HCT116 (cell line): ENCODE results near the gene ST7. TPM values are rescaled to one million over a fixed set of nuclear protein-coding genes. Genes with fewer than 3 reads are reported as not detected.

Experiments
- ATAC-seq: fragments of 200-7000 bp; cut with Tn5 transposase; 2 replicates; pipeline ENCODE4 v1.9.1; 2020; ENCODE audit warnings: mild to moderate bottlenecking, moderate library complexity
- BruUV-seq: library from RNA; stranded (reverse); fragments of 400-500 nt; replicated peaks from 2 replicates; lab custom pipeline; 2021; lab: Mats Ljungman, UMichigan
- CTCF ChIA-PET: fragments of 300-600 bp; sonication (Branson Sonifier 250); formaldehyde crosslinking; loops from one replicate; lab custom pipeline; 2021; ENCODE audit warnings: antibody characterized with exemption; lab: Charles Lee
- POLR2A ChIA-PET: fragments of 300-600, 350-600 bp; sonication (Branson Sonifier 250); formaldehyde crosslinking; loops from one replicate; lab custom pipeline; 2021; ENCODE audit warnings: antibody characterized with exemption; lab: Charles Lee
- RAD21 ChIA-PET, 2 experiments: fragments of 300-600 bp; sonication (Branson Sonifier 250); formaldehyde crosslinking; loops; one replicate each; lab custom pipeline; 2023; ENCODE audit warnings: low total read pairs in 2 of 2; ENCODE audit not compliant: uncharacterized antibody in 2 of 2, unreplicated experiment in 2 of 2, low non-redundant PET in 1 of 2; lab: Charles Lee
- DNase-seq: peaks from one replicate; pipeline ENCODE4 v3.0.0-alpha.2; 2010; ENCODE audit warnings: low read depth, low spot score
- H2AFZ ChIP-seq: fragments of 200-600 bp; shearing (Covaris generic), sonication (generic); 2 replicates; pipeline ENCODE4 v1.6.1; 2017; ENCODE audit warnings: low read depth, mixed run types, mixed read lengths, antibody characterized with exemption, low read length; ENCODE audit not compliant: poor library complexity, severe bottlenecking
- H3K27ac ChIP-seq: 2 replicates; pipeline ENCODE4 v1.5.1; 2012; ENCODE audit warnings: low read depth, low read length
- H3K27me3 ChIP-seq: fragments of 200-600 bp; sonication (generic); 2 replicates; pipeline ENCODE4 v1.6.1; 2016; ENCODE audit warnings: mixed run types, low read length, mixed read lengths; ENCODE audit not compliant: insufficient read depth
- H3K36me3 ChIP-seq, 2 experiments: fragments of 200-500 bp in 1 of 2; fragments of 200-600 bp in 1 of 2; sonication (Bioruptor generic) in 1 of 2; sonication (generic) in 1 of 2; 2 replicates each; pipeline versions ENCODE4 v1.5.1 to v1.6.1; 2014 to 2016; ENCODE audit warnings: low read length in 2 of 2, inconsistent platforms in 1 of 2, mixed read lengths in 1 of 2, mixed run types in 1 of 2; ENCODE audit not compliant: insufficient read depth in 2 of 2, control insufficient read depth in 1 of 2
- H3K4me1 ChIP-seq, 2 experiments: fragments of 200-600 bp in 1 of 2; sonication (generic) in 1 of 2; 2 replicates each; pipeline versions ENCODE4 v1.5.1 to v1.6.1; 2012 to 2017; ENCODE audit warnings: low read length in 2 of 2, inconsistent platforms in 1 of 2, mild to moderate bottlenecking in 1 of 2, mixed read lengths in 1 of 2, mixed run types in 1 of 2, moderate library complexity in 1 of 2; ENCODE audit not compliant: insufficient read depth in 2 of 2, control insufficient read depth in 1 of 2
- H3K4me2 ChIP-seq: fragments of 200-600 bp; sonication (generic); 2 replicates; pipeline ENCODE4 v1.6.1; 2017; ENCODE audit warnings: mixed run types, low read length, mixed read lengths
- H3K4me3 ChIP-seq, 2 experiments: fragments of 200-600 bp in 1 of 2; sonication (generic) in 1 of 2; replicated peaks in 1 of 2; 2 replicates each; pipeline ENCODE4 v1.5.1; 2011 to 2016; ENCODE audit warnings: low read length in 2 of 2, control low read depth in 1 of 2, low read depth in 1 of 2, mild to moderate bottlenecking in 1 of 2, mixed read lengths in 1 of 2, mixed run types in 1 of 2
- H3K79me2 ChIP-seq: fragments of 200-600 bp; sonication (generic); 2 replicates; pipeline ENCODE4 v1.6.1; 2017; ENCODE audit warnings: mild to moderate bottlenecking, mixed run types, low read length, moderate library complexity, mixed read lengths; ENCODE audit not compliant: insufficient read depth
- H3K9ac ChIP-seq: fragments of 200-600 bp; sonication (generic); 2 replicates; pipeline ENCODE4 v1.6.1; 2016; ENCODE audit warnings: low read length, mixed read lengths
- H3K9me2 ChIP-seq: fragments of 200-600 bp; sonication (generic), shearing (Covaris generic); 2 replicates; pipeline ENCODE4 v1.6.1; 2017; ENCODE audit warnings: mixed run types, mild to moderate bottlenecking, moderate library complexity; ENCODE audit not compliant: insufficient read depth
- H3K9me3 ChIP-seq, 2 experiments: fragments of 200-500 bp in 1 of 2; fragments of 200-600 bp in 1 of 2; sonication (Bioruptor generic) in 1 of 2; sonication (generic) in 1 of 2; 2 replicates each; pipeline ENCODE4 v1.6.1; 2014 to 2017; ENCODE audit warnings: low read length in 2 of 2, mixed read lengths in 2 of 2, inconsistent platforms in 1 of 2, low read depth in 1 of 2, mild to moderate bottlenecking in 1 of 2, mixed run types in 1 of 2, moderate library complexity in 1 of 2; ENCODE audit not compliant: control insufficient read depth in 1 of 2, insufficient read depth in 1 of 2
- H4K20me1 ChIP-seq: fragments of 200-600 bp; sonication (generic), shearing (Covaris generic); 2 replicates; pipeline ENCODE4 v1.6.1; 2017; ENCODE audit warnings: mixed run types, mild to moderate bottlenecking, moderate library complexity; ENCODE audit not compliant: insufficient read depth
- CBX3 ChIP-seq: IDR thresholded peaks from 2 replicates; pipeline ENCODE4 v1.6.1; 2012; ENCODE audit warnings: low read depth
- EGR1 ChIP-seq: IDR thresholded peaks from 2 replicates; pipeline ENCODE4 v1.6.1; 2012; ENCODE audit warnings: low read depth
- FOSL1 ChIP-seq: IDR thresholded peaks from 2 replicates; pipeline ENCODE4 v1.6.1; 2012; ENCODE audit warnings: low read depth
- JUND ChIP-seq: IDR thresholded peaks from 2 replicates; pipeline ENCODE4 v1.6.1; 2012
- RAD21 ChIP-seq: IDR thresholded peaks from 2 replicates; pipeline ENCODE4 v1.6.1; 2012; ENCODE audit warnings: low read depth, mild to moderate bottlenecking
- SP1 ChIP-seq: IDR thresholded peaks from 2 replicates; pipeline ENCODE4 v1.6.1; 2012; ENCODE audit warnings: low read depth
- TCF7L2 ChIP-seq: IDR thresholded peaks from 2 replicates; pipeline ENCODE4 v1.7.0; 2011; ENCODE audit warnings: borderline replicate concordance, inconsistent platforms; ENCODE audit not compliant: insufficient read depth, insufficient read length; ENCODE audit errors: extremely low read depth
- YY1 ChIP-seq: IDR thresholded peaks from 2 replicates; pipeline ENCODE4 v1.6.1; 2011; ENCODE audit warnings: low read length, low read depth, moderate library complexity, mild to moderate bottlenecking; ENCODE audit not compliant: insufficient replicate concordance; ENCODE audit errors: extremely low read depth
- intact Hi-C: fragments of 100-400 bp; cut with micrococcal nuclease; formaldehyde crosslinking; loops from 2 replicates; pipeline ENCODE4 v1.10.0; 2022
- total RNA-seq: library from RNA; stranded (reverse); gene quantifications from one replicate; pipeline ENCODE4 v1.2.1, GENCODE V29; 2021; ENCODE audit not compliant: unreplicated experiment
- TF ChIP-seq, protein P1 (sequence below): IDR thresholded peaks from 2 replicates; pipeline ENCODE4 v1.6.1; 2012
- TF ChIP-seq, protein P2 (sequence below): IDR thresholded peaks from 2 replicates; pipeline ENCODE4 v1.6.1; 2012

Gene ST7
- total RNA-seq, 1 experiment from 2014 or later, result 12.6 TPM

DNA sequence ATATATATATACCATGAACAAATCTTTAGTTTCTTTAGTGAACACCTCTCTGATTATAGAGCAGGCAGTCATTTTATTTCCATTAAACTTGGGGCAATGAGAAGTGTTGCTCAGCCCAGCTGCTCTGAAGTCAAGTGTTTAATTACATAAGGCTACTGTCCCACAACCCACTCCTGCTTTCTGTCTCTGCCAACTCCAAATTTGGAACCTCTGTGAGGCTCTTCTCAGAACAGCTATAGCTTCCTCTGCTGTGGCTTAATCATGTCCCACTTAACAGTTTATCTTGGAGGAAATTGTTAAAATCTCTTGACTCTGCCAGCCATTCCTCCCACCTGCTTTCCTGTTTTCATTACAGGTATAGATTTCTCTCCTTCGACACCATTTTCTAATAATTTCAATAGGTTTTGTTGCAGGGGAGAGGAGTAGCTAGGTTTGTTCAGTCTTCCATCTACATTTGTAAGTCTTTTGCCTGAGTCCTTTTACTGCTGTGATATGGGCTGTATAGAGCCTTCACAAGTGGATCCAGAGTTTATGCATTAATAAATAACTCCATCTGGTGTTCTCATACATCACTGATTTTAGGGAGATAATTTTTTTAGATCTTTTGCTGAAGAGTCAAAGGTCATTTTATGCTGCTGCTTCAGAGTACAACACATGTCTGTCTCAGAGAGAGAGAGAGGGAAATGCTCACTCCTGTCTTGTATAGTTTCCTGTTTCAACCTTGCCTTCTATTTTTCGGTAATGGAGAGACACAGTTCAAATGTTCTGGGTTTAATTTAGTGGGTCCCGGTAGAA, 199.1 kb downstream of the ST7 start:
- DNase-seq (no peak), ATAC-seq (no peak)
- Histone ChIP-seq H3K36me3 (no peaks in the 10 kb centered on the region), H3K4me3 (no peak overlapping the region), H3K27me3 (no peaks in the 10 kb centered on the region), H3K4me1 (peaks cover 0 to 4% of the 10 kb centered on the region in 2 experiments; a peak in 1 of 4 replicates), H3K27ac (no peak overlapping the region), H3K79me2 (no peaks in the 10 kb centered on the region), H3K4me2 (no peak overlapping the region), H2AFZ (no peak overlapping the region), H3K9ac (no peak overlapping the region), H3K9me3 (no peaks in the 10 kb centered on the region), H4K20me1 (no peaks in the 10 kb centered on the region), H3K9me2 (no peaks in the 10 kb centered on the region)
- TF ChIP-seq RAD21, result no peak
- TF ChIP-seq FOSL1, result no peak
- no peak for TF ChIP-seq YY1
- no peak for TF ChIP-seq TCF7L2
- no peak for TF ChIP-seq CBX3
- no peak for TF ChIP-seq EGR1
- TF ChIP-seq, protein P1, sequence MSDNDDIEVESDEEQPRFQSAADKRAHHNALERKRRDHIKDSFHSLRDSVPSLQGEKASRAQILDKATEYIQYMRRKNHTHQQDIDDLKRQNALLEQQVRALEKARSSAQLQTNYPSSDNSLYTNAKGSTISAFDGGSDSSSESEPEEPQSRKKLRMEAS, result no peak
- TF ChIP-seq, protein P2, sequence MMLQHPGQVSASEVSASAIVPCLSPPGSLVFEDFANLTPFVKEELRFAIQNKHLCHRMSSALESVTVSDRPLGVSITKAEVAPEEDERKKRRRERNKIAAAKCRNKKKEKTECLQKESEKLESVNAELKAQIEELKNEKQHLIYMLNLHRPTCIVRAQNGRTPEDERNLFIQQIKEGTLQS, result no peak
- no peak for TF ChIP-seq SP1
- no peak for TF ChIP-seq JUND
- CTCF ChIA-PET, result interaction anchor here (1.1 kb wide), 1 partner anchor 25 kb away, joined by 3 read pairs; no protein-coding TSS in a partner anchor
- RAD21 ChIA-PET, result no interaction called here
- no TSS peak for BruUV-seq
- POLR2A ChIA-PET, result no interaction called here
- intact Hi-C loops, result no loop called here
